GM18868 (cell line): ENCODE results near the gene ITGB1BP1.
"Not testable (repeated sequence)": the region's sequence is repeated elsewhere in the genome, so short reads cannot be mapped to it uniquely, and the experiment has no call there.

ENCODE experiments used
- ATAC-seq: cut with Tn5 transposase; IDR thresholded peaks from one replicate; pipeline ENCODE4 v1.9.1; 2021; ENCODE audit warnings: mild to moderate bottlenecking, moderate library complexity; ENCODE audit not compliant: unreplicated experiment

The ITGB1BP1 gene

DNA sequence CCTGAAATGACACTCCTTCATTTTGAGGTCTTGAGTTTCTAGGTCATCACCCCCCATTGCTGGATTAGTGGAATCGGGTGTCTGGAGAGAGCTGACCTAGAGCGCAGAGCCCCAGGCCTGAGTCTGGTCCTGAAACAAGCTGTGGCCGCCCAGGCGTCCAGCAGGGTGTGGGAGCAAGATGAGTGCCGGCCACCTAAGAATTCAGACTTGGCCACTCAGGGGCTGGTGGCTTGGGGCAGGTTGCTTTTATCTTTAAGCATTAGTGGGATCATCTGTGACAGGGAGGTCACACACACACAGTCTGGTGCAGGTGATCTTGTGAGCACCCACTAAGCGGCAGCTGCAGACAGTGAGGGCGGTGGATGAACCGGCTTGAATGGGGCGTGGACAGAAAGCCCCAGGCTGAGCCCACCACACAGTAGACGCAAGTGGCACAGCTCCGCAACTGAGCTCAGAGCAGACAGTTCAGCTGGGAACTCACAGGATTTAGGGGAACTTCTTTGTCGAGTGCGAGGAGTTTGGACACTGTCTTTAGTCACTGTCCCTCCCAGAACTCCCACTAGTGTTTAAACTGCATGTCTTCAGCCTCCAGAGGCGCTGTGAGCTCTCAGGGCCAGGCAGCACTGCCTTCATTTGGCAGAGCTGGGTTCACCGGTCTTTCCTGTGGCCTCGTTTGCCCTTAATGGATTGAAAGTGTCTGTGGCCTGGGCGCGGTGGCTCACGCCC lies 21.5 kb downstream of the ITGB1BP1 start:
- ATAC-seq, result no peak

DNA sequence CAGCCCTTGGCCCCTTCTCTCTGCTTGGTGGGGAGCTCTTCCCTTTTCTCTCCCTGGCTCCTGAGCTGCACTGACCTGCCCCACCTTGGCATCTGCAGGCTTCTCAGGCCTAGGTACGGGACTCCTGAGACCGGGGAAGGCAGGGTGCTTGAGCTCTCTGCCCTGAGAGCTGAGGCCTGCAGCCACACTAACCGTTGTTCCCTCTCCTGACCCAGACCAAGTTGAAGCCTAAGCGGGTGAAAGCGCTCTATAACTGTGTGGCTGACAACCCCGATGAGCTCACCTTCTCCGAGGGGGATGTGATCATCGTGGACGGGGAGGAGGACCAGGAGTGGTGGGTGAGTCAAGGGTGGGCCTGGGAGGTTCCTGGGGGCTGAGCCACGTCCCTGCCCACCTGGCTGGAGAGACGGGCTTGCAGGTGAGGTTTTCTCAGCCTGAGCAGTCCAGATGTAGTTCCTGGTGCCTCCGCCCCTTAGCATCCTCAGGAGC lies 22.2 kb downstream of the ITGB1BP1 start:
- ATAC-seq, result no peak

GRCh38 chr2:9400268-9401058 lies 22.9 kb downstream of the ITGB1BP1 start:
- ATAC-seq, result no peak

DNA sequence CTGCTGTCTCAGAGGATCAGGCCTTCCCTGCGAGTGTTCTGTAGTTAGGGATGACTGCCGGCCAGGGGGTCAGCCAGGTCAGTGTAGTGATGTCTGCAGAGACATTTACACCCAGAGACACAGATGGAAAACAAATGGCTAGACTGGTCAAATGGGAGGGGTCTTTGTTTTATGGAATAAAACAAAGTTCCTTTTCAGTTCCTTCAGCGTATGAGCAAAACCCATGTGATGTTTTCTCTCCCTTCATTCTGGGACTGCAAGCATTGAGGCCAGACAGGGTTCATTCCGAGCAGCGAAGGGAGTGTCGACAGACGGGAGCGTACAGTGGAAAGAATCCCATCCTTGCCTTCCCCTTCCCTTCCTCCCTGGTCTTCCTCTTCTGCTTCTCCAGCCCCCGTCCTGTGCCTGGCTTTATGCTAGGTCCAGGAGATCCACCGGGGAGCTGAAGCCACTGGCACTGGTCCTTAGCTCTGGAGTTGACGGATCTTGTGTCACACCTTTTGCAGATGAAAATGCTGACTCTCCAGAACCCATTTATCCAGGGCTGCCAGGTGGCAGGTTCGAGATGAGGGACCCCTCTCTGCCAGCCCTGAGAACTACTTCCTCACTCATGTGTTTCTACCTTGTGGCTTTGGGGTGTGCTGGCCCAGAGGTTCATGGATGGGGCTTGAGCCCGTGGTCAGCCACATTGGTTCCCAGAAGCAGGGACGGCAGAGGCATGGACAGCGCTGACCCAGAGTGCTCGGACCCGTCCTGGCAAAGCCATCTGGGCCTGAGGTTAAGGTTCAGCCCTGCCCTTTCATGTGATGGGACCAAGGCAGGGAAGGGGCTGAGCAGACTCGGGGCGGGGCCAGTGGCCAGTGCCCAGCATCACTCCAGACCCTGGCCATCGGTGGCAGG lies 24.2 kb downstream of the ITGB1BP1 start:
- no peak for ATAC-seq

GRCh38 chr2:9398251-9398650 lies 25.1 kb downstream of the ITGB1BP1 start:
- ATAC-seq, result not testable (repeated sequence)

- no peak for ATAC-seq
These were observed 26.1 kb downstream of the ITGB1BP1 start for GRCh38 chr2:9397201-9397600.

DNA sequence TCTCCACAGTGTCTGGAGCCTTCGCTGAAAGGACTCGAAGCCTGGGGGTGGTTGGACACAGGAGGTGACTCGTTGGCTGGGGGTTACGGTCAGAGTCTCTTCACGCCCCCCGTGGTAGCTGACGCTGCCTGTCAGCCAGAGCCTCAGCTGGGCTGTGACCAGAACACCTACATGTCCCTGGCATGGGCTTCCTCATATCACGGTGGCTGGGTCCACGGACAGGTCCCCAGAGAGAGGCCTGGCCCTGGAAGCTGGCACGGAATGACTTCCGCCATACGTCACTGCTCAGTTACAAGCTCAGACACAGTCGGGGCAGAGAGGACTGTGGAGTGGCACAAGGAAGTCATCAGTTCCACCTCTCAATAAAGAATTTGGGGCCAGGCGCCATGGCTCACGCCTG lies 28.5 kb downstream of the ITGB1BP1 start:
- no peak for ATAC-seq

GRCh38 chr2:9392898-9393765 lies 30.2 kb downstream of the ITGB1BP1 start:
- no peak for ATAC-seq

GRCh38 chr2:9391961-9392720 lies 31.2 kb downstream of the ITGB1BP1 start:
- no peak for ATAC-seq

DNA sequence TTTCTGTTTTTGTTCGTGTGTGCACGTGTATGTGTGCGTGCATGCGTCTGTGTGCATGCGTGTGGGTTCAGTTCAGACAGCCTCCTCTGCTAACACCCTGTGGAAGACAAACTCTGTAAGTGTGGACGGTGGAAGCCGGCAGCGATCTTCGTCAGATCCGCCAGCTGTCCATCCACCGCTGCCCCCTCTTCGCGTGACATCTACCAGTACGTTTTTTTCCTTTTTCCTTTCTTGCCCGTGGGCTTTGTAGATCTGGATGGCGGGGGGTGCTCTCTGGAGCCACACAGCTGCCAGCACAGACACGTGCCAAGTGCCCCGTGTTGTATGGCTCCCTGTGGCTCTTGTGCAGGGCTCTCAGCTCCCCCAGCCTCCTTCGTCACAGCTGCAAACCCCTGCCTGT lies 32.3 kb downstream of the ITGB1BP1 start:
- no peak for ATAC-seq

DNA sequence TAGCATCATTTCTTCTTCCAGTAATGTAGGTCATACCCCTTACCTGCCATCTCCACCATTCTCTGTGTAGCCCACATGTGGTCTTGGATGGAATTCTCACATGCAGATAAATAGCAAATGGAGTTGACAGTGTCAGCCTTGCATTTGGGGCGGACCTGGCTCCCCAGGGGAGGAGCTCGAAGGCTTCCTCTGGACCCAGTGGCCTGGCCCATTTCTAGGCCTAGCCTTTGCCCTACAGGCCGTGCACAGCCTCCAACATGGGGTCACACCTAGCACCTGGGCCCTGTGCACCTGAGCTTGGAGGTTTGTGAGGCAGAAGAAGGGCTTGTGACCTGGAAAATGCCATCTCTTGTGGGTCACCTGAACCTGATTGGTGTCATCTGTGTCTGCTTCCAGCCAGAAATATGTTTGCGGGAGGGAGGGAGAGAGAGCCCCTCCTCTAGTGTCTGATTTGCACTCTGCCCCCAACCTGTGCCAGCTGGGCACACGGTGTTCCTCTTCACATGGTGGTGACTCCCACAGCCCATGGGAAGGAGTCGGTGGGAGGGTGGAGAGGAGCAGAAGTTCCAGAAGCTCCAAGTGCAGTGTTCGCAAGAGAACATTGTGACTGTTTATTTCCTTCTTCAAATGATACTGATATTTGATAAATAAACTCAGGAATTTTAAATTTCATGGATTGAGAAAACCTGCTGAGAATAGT lies 33.0 kb downstream of the ITGB1BP1 start:
- ATAC-seq, result no peak

- no peak for ATAC-seq
These were observed 34.1 kb downstream of the ITGB1BP1 start for GRCh38 chr2:9388950-9389911.

DNA sequence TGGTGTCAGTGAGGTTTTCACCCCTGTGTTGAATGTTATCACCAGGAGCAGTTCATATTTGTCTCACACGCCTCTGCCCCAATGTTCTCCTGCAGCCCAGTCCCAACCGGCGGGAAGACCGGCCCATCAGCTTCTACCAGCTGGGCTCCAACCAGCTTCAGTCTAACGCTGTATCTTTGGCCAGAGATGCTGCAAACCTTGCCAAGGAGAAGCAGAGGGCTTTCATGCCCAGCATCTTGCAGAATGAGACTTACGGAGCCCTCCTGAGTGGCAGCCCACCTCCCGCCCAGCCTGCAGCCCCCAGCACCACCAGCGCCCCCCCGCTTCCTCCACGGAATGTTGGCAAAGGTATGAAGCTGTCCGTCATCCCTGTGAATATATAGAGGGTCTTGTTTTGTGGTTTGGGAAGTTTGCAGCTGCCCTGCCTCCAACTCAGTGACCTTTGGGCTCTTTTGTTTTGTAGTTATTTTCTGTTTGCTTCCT lies 35.1 kb downstream of the ITGB1BP1 start:
- no peak for ATAC-seq

GRCh38 chr2:9385841-9386240 lies 37.5 kb downstream of the ITGB1BP1 start:
- ATAC-seq, result no peak

- no peak for ATAC-seq
These were observed 38.8 kb downstream of the ITGB1BP1 start for GRCh38 chr2:9384521-9384920.

- ATAC-seq, result no peak
These were observed 40.6 kb downstream of the ITGB1BP1 start for GRCh38 chr2:9382604-9383235.
